Measurements from ENCODE around the gene THAP7. TPM values are rescaled to one million over a fixed set of nuclear protein-coding genes. Genes with fewer than 3 reads are reported as not detected.

The THAP7 gene
- total RNA-seq, 1 experiment from 2014 or later, result 24.6 TPM

GRCh38 chr22:21032868-21033688 lies 31.2 kb upstream of the THAP7 start:
- Histone ChIP-seq H2BK120ac (ENCODE audit: low read depth, low read length, poor library complexity, severe bottlenecking) (no peak overlapping the region), H3K27ac (ENCODE audit: insufficient read length, low read depth, low read length) (no peak overlapping the region)
- no CpG with 5 or more reads among the region's 12 CpGs for WGBS (ENCODE audit: extremely low coverage, insufficient read length, low lambda C conversion rate)

More at GRCh38 chr22:21032868-21033688, 31.2 kb upstream of the THAP7 start:
- Histone ChIP-seq H3K79me1 (ENCODE audit: insufficient read depth, low read depth, low read length, poor library complexity, severe bottlenecking) (no peaks in the 10 kb centered on the region), H3K27me3 (ENCODE audit: insufficient read depth, low read length) (peaks cover 3% of the 10 kb centered on the region; the same call in 1 of the 2 replicates), H2AK5ac (ENCODE audit: insufficient read length, low read length) (no peak overlapping the region), H4K5ac (ENCODE audit: insufficient read length, low read depth, low read length) (no peak overlapping the region), H2AFZ (ENCODE audit: low read length) (no peak overlapping the region), H2BK12ac (ENCODE audit: insufficient read length, low read depth, low read length) (no peak overlapping the region), H3K9me3 (ENCODE audit: control insufficient read depth, low read depth, low read length) (no peaks in the 10 kb centered on the region), H4K91ac (ENCODE audit: insufficient read length, low read depth, low read length) (no peak overlapping the region), H3K14ac (ENCODE audit: insufficient read depth, low read length) (no peak overlapping the region), H4K8ac (replicated peaks; ENCODE audit: insufficient read length, low read depth, low read length) (no peak overlapping the region), H3K9ac (ENCODE audit: extremely low read depth, insufficient read length, low read length) (no peak overlapping the region), H4K20me1 (ENCODE audit: control insufficient read depth, insufficient read depth, insufficient read length) (no peaks in the 10 kb centered on the region), H3K4me1 (ENCODE audit: insufficient read depth, low read length) (no peaks in the 10 kb centered on the region; the same call in 1 of the 2 replicates), H3K4ac (ENCODE audit: low read depth, low read length) (no peak overlapping the region), H2BK5ac (ENCODE audit: insufficient read length, low read length) (no peak overlapping the region), H2BK20ac (ENCODE audit: low read depth, low read length, poor library complexity, severe bottlenecking) (no peak overlapping the region), H2BK15ac (ENCODE audit: low read depth, low read length) (no peak overlapping the region), H3K23me2 (ENCODE audit: insufficient read length, low read depth, low read length, poor library complexity, severe bottlenecking) (no peaks in the 10 kb centered on the region), H3T11ph (ENCODE audit: low read length) (no peak overlapping the region), H3K18ac (ENCODE audit: insufficient read length, low read depth, low read length) (no peak overlapping the region), H3K79me2 (ENCODE audit: insufficient read depth, low read length) (no peaks in the 10 kb centered on the region), H3K23ac (ENCODE audit: insufficient read length, low read depth, low read length) (no peak overlapping the region), H3K56ac (ENCODE audit: insufficient read length, low read depth, low read length) (no peak overlapping the region), H3K4me2 (ENCODE audit: insufficient read depth, insufficient read length, low read length) (peak overlapping the region; percentile 37)
- H3K36me3 Mint-ChIP-seq (ENCODE audit: insufficient read depth in 1 of 3, low read depth in 3 of 3), result no peaks in the 10 kb centered on the region
- H3K9me3 Mint-ChIP-seq, result no peaks in the 10 kb centered on the region
- TF ChIP-seq CTCF (conservative IDR thresholded peaks at IDR 0.05), result no peak
- no peak for DNase-seq
- peaks cover 43% of the 10 kb centered on the region for H3K27me3 Mint-ChIP-seq (ENCODE audit: low read depth)
- H3K4me3 Mint-ChIP-seq, result peak overlapping the region; percentile 53 to 81
- no peak overlapping the region for H3K27ac Mint-ChIP-seq
- H3K4me1 Mint-ChIP-seq, result peaks cover 7 to 14% of the 10 kb centered on the region in 2 experiments

All from H9 (cell line).